ENCODE results near the gene PSG1. TPM values are rescaled to one million over a fixed set of nuclear protein-coding genes. Genes with fewer than 3 reads are reported as not detected.

The PSG1 gene
- total RNA-seq, 1 experiment from 2014 or later, result not detected

Other genes with a start within 250 kb of the PSG1 start
- gene PSG3, start 139.2 kb downstream of the PSG1 start, total RNA-seq (2021; ENCODE audit: unreplicated experiment), result not detected
- gene PSG8, start 114.0 kb downstream of the PSG1 start, total RNA-seq (2021; ENCODE audit: unreplicated experiment), result not detected
- gene PSG6, start 38.2 kb upstream of the PSG1 start, total RNA-seq (2021; ENCODE audit: unreplicated experiment), result not detected
- not detected for gene PSG7, start 57.5 kb upstream of the PSG1 start, total RNA-seq (2021; ENCODE audit: unreplicated experiment)
- gene PSG11, start 146.8 kb upstream of the PSG1 start, total RNA-seq (2021; ENCODE audit: unreplicated experiment), result not detected
- gene PSG2, start 203.0 kb upstream of the PSG1 start, total RNA-seq (2021; ENCODE audit: unreplicated experiment), result not detected

Data from HCT116 (cell line).